Left kidney (tissue), 2 donors: ENCODE data around the gene FAM120B. TPM values are rescaled to one million over a fixed set of nuclear protein-coding genes. Genes with fewer than 3 reads are reported as not detected.

Experiments used
- DNase-seq: peaks from one replicate; pipeline ENCODE4 v3.0.0-alpha.2; 2013
- polyA plus RNA-seq: library from polyadenylated mRNA; unstranded; fragments of 120-200 nt; gene quantifications from one replicate; pipeline ENCODE4 v1.2.1, GENCODE V29; 2013; ENCODE audit not compliant: insufficient read length

FAM120B gene
- polyA plus RNA-seq, 1 donor: 39.9 TPM

- DNase-seq: no peak
These were observed 21.6 kb upstream of the FAM120B start for GRCh38 chr6:170284866-170285469.

DNA sequence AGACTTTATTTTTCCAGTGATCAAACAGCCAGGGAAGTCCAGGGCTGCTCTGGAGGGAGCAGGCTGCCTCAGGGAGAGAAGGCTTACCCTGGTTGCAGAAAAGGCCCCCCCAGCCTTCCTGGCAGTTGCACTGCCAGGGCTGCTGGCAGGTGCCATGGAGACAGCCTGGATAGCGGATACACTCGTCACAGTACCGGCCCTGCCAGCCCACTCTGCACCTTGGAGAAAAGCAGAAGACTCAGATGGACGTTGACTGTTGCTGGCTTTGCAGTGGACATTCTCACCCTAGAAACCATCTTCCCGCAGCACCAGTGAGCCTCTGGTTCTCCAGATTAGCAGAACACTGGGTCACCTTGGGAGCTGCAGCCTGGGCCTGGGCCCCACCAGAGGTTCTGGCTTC lies 21.1 kb upstream of the FAM120B start:
- DNase-seq: no peak

DNA sequence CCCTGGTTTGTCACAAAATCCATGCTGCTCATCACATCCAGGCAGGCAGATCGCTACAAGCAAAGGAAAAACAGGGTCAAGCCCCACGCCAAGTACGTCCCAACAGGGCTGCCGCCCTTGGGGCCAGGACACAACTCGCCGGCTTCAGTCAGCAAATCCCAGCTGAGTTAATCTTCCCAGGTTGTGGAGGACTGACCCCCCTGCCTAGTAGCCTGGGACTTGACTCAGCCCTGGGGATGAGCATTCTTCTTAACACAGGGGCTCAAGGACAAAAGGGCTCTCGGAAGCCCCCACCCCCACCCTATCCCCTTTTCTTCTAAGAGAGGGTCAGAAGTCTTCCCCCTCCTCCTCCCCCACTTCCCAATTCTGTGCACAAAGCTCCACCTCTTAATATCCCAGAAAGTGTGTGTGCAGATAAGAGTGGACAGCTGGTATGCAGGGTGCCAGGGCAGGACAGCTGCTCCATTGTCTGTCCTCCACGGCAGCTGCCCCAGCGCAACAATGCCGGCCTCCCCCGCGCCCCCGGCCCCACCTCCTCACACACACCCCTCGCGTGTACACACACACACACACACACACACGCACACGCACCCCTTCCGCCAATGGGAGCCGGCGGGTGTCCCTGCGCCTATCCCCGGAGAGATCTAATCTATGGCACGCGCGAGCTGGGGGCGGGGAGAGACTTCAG lies 20.2 kb upstream of the FAM120B start:
- no peak for DNase-seq

- DNase-seq: no peak
These were observed 19.7 kb upstream of the FAM120B start for GRCh38 chr6:170286934-170287265.

GRCh38 chr6:170287371-170287876 lies 19.1 kb upstream of the FAM120B start:
- DNase-seq: no peak

DNA sequence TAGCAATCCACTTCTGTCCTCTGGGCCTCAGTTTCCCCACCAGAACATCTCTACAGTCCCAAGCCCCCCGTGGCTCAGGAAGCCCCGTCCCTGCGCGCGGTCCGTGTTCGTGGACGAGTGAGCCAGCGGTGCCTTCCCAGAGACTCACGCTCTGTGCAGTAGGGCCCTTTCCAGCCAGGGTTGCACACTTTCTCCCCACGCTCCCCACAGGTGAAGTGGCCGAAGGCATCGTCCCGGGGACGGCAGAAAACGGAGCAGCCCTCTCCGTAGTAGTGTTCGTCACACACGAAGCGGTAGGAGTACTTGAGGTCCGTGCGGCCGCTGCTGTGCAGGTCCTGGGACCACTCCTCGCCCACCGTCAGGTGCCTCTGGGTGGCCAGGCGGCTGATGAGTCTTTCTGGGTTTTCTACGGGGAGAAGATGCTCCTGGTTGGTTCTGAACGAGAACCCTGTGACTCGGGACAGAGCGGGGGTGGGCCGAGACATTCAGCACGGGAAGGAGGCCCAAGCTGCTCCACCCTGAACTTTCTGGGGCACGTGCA lies 18.4 kb upstream of the FAM120B start:
- no peak for DNase-seq

DNA sequence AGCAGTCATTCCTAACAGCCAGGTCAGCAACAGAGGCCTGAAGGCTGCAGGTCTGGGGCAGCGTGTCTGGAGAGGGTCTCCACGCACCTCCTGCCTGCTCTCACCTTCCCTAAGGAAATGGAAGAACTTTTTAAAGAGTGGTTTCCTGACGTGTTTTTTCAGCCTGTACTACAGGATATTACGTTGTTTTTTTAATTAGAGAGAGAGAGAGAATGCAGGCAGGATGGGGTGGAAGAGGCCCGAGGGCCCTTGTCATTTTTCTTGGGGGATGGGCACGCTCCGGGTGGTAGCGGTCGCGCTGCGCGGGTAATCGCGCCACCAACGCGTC lies 17.7 kb upstream of the FAM120B start:
- DNase-seq: no peak

DNA sequence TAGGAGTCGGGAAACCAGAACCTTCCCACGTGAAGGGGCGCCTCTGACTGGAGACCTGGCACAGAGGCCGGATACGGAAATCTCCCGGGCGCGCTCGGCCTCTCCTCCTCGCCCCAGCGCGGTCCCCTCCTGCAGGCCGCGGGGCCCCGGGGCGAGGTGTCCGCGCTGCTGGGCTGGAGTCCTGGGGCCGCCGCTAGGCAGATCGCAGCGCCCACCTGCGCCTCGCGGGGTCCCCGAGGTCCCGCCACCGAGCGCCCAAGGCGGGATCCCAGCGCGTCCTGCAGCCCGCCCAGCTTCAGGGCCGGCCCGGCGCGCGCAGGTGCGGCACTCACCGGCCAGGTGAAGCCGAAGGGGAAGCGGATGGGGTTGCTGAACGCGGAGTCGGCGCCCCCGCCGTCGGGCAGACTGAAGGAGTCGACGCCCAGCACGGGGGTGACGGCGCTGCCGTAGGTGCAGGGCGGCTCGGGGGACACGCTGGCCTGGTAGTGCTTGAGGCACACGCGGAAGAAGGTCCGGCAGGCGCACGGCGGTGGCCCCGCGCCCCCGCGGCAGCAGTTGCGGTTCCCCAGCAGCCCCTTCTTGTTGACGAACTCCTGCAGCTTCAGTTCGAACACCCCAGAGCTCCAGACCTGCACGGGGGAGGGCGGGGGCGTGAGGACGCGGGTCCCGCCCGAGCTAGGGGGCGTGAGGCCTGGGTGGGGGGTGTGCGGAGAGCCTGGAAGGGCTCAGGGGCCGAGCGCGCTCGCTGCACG lies 17.2 kb upstream of the FAM120B start:
- DNase-seq: no peak

DNA sequence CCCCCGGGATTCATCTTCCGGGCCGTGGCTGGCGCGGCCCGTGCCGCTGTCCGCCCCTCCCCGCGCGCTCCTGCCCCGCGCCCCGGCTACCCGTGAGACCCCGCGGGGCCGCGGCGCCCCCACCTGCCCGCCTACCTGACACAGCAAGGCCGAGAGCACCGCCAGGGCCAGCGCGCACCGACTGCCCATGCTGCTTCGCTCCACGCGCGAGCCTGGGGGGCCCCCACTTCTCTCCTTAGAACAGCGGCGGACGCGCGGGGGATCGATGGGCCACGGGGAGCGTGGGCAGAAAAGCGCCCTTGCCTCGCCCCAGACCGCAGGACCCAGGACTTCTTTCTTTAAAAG lies 16.6 kb upstream of the FAM120B start:
- DNase-seq: no peak

DNA sequence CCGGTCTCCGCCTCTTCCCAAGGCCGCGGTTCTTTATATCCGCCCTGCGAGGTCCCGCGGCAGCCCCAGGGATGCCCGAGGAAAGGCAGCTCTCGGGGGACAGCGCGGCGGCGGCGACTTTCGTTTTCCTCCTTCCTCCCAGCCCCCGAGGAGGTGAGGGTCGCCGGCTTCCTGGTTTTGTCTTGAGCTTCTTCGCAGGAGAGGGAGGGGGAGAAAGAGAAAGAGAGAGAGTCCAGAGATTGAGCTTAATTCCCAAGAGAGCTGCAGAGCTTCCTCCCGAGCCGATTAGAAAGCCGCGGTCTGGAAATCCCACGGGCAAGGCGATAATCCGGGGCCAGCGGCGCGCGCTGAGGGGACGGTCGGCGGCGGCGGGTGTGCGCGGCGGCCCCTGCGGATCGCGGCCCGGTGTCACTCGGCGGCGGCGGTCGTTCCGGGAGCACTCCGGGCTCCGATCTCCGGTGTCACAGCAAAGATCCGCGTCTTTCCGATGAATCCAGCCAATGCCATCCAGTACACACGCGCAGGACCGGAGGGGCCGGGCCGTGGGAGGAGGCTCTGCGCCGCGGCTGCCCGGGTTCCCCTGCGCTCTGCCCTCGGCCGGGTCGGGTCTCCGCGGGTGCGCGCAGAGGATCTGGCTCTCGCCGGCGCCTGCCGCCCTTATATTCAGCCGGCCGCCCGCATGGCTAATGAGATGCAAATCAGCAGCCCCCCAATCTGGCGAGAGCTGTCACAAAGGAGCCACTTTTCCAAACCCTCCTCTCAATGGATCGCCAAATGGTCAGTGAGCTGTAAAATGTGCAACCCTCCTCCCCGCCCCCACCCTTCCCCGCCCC lies 16.0 kb upstream of the FAM120B start, which contains the start of gene DLL1:
Gene DLL1, minus strand, starts transcription at position 783 of the 833 bp plus-strand sequence. CDS start 939 bp downstream, outside the sequence.
- no peak for DNase-seq

DNA sequence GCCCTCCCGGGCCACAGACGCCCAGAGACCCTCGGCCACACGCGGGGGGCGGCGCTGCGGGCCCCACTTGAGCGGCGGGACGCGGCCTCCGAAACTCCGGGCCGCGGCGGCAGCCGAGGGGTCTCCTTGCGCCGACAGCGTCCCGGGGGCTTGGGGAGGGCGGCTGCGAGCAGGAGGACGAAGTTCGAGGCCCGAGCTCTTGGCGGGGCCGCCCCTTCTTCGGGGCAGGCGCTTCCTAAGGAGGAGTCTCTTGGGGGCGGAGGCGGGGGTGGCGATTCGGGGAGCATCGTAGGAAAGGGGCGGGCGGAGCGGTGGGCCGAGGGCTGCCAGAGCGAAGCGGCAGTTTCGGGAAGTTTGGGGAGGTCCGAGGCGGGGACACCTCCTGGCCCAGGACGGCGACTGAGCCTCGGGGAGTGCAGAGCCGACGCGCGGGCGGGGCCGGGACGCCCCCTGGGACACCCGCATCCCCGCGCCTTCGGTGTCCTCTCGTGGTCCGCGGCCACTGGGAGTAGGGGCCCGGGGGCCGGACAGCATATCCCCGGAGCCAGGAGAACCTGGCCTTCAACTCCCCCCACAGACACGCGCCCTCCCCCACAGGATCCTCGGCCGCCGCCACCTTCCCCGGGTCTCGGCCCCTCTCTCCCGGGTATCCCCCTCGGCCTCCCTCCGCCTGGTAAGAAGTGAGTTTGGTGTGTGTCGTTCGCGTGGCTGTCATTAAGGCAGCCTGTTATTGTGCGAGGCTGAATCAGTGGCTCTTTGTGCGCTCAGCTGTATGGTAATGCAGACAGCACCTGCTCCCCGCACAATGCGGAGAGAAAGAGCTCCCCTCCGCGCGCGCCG lies 15.1 kb upstream of the FAM120B start:
- DNase-seq: no peak

DNA sequence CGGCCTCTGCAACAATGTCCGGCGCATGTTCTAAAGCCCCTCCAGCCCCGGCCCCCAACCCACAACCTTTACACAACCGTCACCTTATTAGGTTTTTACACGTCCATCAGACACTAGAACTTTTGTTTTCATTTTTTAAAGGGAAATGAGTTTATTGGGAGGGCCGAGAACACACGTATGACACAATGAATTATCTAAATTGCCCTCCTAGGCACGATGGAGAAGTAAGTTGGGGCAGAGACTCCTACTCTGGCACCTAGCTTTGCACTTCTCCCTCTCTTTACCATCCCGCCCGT lies 14.5 kb upstream of the FAM120B start:
- DNase-seq: no peak

DNA sequence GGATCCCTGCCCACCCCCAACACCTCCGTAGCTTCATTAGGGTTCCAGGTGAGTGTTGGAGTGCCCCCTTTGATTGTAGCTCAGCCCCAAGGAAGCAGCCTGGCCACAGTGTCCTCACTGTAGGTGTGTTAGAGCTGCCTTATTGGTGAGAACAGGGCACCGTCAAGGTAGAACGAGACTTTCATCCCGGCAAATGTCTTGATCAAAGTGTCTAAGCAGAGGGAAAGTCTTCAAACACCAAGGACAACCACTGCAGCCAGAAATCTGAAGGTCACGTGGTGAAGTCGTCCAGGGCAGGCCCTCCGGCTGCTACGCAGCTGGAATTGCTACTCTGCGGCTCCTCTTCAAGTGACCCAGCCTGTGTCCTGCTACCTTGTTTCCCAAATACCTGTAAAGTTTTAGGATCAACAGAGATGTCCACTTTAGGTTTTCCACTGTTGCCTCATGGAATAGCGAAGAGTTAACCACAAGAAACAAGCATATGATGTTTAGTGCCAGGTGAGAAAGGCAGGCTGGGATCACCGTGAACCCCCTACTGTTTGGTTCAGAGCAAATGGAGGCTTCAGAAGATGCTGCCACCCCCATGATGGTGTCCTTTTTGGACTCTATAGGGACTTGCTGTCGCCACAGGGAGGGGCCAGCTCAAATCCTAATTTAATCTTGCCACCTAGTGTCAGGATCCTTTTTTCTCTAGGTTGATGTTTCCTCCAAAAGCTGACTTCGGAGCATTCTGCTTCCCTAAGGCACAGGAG lies 14.0 kb upstream of the FAM120B start:
- DNase-seq: no peak

DNA sequence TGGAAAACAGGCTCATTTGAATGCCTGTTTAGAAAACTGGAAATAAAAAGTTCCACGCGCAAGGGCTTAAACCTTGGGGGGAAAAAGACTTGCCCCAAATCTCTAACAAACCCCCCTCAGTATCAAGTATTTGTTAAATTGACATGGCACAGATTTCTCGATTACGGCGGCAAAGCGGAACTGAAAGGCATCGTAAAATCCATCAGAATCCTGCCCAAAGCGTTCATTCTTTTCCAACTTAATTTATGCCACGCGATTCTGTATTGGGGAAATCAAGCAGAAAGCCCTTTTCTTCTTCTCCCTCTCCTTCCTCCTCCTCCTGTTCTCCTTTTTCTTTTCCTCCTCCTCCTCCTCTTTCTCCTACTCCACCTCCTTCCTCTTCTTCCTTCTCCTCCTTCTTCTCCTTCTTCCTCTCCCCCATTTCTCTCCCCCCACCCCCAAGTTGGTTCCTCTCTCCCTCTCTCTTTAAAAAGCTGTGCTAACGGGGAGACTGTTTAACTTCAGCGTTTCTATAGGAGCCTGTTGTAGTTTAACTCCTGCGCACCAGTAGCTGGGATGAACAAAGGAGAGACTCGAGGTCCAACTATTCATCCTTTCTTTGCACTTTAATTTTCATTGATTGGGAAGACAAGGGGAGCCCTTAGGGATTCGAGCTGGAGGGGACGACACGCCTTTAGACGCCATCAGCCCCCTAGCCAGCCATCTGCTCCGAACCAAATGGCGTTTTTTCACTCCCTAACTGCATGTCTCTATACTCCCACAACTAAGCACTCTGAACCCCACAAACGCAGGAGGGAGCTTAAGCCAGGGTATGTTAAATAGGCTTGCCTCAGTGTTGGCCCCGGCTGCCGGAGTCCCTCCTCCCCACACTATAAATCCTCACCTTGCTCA lies 13.0 kb upstream of the FAM120B start:
- no peak for DNase-seq

DNA sequence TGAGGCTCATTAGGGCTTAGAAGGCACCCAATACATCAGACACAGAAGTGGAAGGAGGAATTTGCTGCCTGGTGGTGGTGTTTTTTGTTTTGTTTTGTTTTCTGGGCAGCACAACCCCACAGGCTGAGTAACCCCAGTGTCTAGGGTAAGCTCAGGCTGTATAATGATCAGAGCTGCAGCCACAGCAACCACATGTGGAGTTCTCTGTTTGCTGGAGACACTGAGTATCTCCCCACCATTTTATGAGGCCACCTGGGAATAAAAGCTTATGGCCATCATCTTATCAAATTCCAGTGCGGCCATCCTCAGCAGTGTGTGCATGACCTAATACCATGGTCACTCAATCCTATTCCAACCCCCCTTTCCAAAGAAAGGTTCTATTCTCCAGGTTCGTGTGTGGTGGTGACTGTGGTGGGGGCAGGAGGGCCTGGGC lies 12.2 kb upstream of the FAM120B start:
- DNase-seq: no peak

GRCh38 chr6:170294813-170295509 lies 11.6 kb upstream of the FAM120B start:
- DNase-seq: no peak

GRCh38 chr6:170295510-170296422 lies 10.8 kb upstream of the FAM120B start:
- DNase-seq: no peak

DNA sequence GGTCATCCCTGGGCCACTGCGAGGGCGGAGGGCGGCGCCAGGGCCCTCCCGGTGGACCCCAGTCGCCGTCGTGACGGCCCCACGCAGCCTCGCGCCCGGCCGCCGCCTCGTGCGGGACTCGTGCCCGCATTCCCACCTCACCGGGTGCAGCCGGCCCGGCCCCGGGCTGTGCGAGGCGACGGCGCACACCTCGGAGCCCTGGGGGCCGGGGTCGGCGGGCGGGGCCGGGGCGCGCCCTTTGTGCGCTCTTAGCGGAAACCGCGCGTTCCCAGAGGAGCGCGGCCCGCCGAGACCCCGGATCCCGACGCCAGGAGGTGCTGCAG lies 10.2 kb upstream of the FAM120B start:
- DNase-seq: no peak
